PC-9 (cell line): ENCODE data around the gene UNC5CL. TPM values are rescaled to one million over a fixed set of nuclear protein-coding genes. Genes with fewer than 3 reads are reported as not detected.

Experiments used
- BruUV-seq: library from RNA; stranded (reverse); fragments of 400-500 nt; replicated peaks from 2 replicates; lab custom pipeline; 2021; lab: Mats Ljungman, UMichigan
- CTCF ChIA-PET: fragments of 300-600 bp; sonication (Branson Sonifier 250); formaldehyde crosslinking; loops from one replicate; lab custom pipeline; 2022; ENCODE audit warnings: antibody characterized with exemption; lab: Charles Lee
- POLR2A ChIA-PET: fragments of 300-600 bp; sonication (Branson Sonifier 250); formaldehyde crosslinking; loops from one replicate; lab custom pipeline; 2022; ENCODE audit warnings: antibody characterized with exemption; ENCODE audit not compliant: unreplicated experiment; lab: Charles Lee
- DNase-seq, 2 experiments: peaks; one replicate each; pipeline versions ENCODE4 v3.0.0 to v3.0.0-alpha.2; 2015 to 2022; ENCODE audit warnings: mixed read lengths in 1 of 2
- H2AFZ ChIP-seq: fragments of 200-600 bp; sonication (generic); 2 replicates; pipeline ENCODE4 v1.8.1; 2017; ENCODE audit warnings: antibody characterized with exemption
- H3F3A ChIP-seq: fragments of 200-600 bp; sonication (generic); 2 replicates; pipeline ENCODE4 v1.8.1; 2017; ENCODE audit warnings: antibody characterized with exemption, mild to moderate bottlenecking, low read depth; ENCODE audit not compliant: insufficient read depth
- H3K27ac ChIP-seq: fragments of 200-600 bp; sonication (generic); 2 replicates; pipeline ENCODE4 v1.6.1; 2016; ENCODE audit warnings: mixed run types
- H3K27me3 ChIP-seq: fragments of 200-600 bp; sonication (generic); 2 replicates; pipeline ENCODE4 v1.6.1; 2016; ENCODE audit warnings: low read depth, mixed run types; ENCODE audit not compliant: insufficient read depth
- H3K36me3 ChIP-seq: fragments of 200-600 bp; sonication (generic); 2 replicates; pipeline ENCODE4 v1.6.1; 2016; ENCODE audit warnings: low read depth, mixed run types
- H3K4me1 ChIP-seq: fragments of 200-600 bp; sonication (generic); replicated peaks from 2 replicates; pipeline ENCODE4 v1.6.1; 2016; ENCODE audit warnings: mixed run types; ENCODE audit not compliant: insufficient read depth
- H3K4me2 ChIP-seq: fragments of 200-600 bp; sonication (generic); 2 replicates; pipeline ENCODE4 v1.6.1; 2017; ENCODE audit warnings: mixed run types
- H3K4me3 ChIP-seq: fragments of 200-600 bp; sonication (generic); 2 replicates; pipeline ENCODE4 v1.6.1; 2016; ENCODE audit warnings: mixed run types
- H3K79me2 ChIP-seq: fragments of 200-600 bp; sonication (generic); 2 replicates; pipeline ENCODE4 v1.6.1; 2017; ENCODE audit warnings: low read depth, mixed run types
- H3K9me2 ChIP-seq: fragments of 200-600 bp; sonication (generic); 2 replicates; pipeline ENCODE4 v1.8.1; 2017; ENCODE audit warnings: mild to moderate bottlenecking; ENCODE audit not compliant: insufficient read depth
- H3K9me3 ChIP-seq: fragments of 200-600 bp; sonication (generic); 2 replicates; pipeline ENCODE4 v1.8.1; 2016; ENCODE audit warnings: low read depth; ENCODE audit not compliant: insufficient read depth
- H4K20me1 ChIP-seq: fragments of 200-600 bp; sonication (generic); 2 replicates; pipeline ENCODE4 v1.8.1; 2017; ENCODE audit not compliant: insufficient read depth
- CTCF ChIP-seq: fragments of 200-600 bp; sonication (generic); conservative IDR thresholded peaks from 2 replicates; pipeline ENCODE4 v1.6.1; 2017; ENCODE audit warnings: mixed run types, antibody characterized with exemption, mild to moderate bottlenecking, moderate library complexity
- EZH2 ChIP-seq: fragments of 200-600 bp; sonication (generic); IDR thresholded peaks from 2 replicates; pipeline ENCODE4 v1.8.0; 2017; ENCODE audit warnings: antibody characterized with exemption, low read depth
- intact Hi-C: fragments of 100-400 bp; cut with micrococcal nuclease; formaldehyde crosslinking; loops from one replicate; pipeline ENCODE4 v1.10.0; 2022; ENCODE audit not compliant: unreplicated experiment
- total RNA-seq: library from RNA; stranded (reverse); gene quantifications from 2 replicates; pipeline ENCODE4 v1.2.3, GENCODE V29; 2021

Gene UNC5CL
- total RNA-seq, 1 experiment from 2014 or later, result 1.7 TPM

DNA sequence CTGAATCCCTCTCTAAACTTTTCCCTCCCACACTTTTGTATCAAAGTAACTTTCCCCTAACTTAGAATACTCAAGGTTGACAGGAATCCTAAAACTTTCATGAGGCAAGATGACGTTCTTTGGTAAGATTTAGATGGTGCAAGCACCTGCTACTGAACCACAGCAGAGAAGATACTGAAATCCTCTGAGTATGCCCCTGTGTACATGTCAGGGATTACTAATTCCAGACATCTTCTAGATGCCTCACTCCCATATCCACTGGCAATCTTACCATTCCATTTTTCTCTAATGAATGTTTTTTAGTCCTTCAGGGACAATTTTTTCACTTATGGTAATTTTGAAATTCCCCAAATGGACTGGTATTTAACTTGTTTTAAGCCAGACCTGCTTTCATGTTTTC, 23.0 kb upstream of the UNC5CL start:
- H3K4me2 ChIP-seq, result no peak overlapping the region
- no peak overlapping the region for H2AFZ ChIP-seq
- no peak overlapping the region for H3K27ac ChIP-seq
- no peaks in the 10 kb centered on the region; the same call in 1 of the 2 replicates for H3F3A ChIP-seq
- intact Hi-C loops, result loop anchor here (10.0 kb wide), 2 partner anchors 737 to 1687 kb away; no protein-coding TSS in a partner anchor
- no peaks in the 10 kb centered on the region for H3K36me3 ChIP-seq
- H3K9me3 ChIP-seq, result no peaks in the 10 kb centered on the region
- no peaks in the 10 kb centered on the region for H3K4me1 ChIP-seq
- TF ChIP-seq EZH2, result no peak
- no peaks in the 10 kb centered on the region for H3K27me3 ChIP-seq
- no peaks in the 10 kb centered on the region for H3K79me2 ChIP-seq
- 0 out of 2 replicates have a peak, but pooled peaks cover 4% of the 10 kb centered on the region for H4K20me1 ChIP-seq
- ChIA-PET POLR2A (no interaction called here), CTCF (no interaction called here)
- no TSS peak for BruUV-seq
- H3K9me2 ChIP-seq, result no peaks in the 10 kb centered on the region
- H3K4me3 ChIP-seq, result no peak overlapping the region
- DNase-seq, result no peak

- Histone ChIP-seq H3K36me3 (no peaks in the 10 kb centered on the region), H3K4me3 (no peak overlapping the region), H3F3A (no peaks in the 10 kb centered on the region), H4K20me1 (0 out of 2 replicates have a peak, but pooled peaks cover 4% of the 10 kb centered on the region), H2AFZ (no peak overlapping the region), H3K79me2 (no peaks in the 10 kb centered on the region), H3K9me2 (no peaks in the 10 kb centered on the region), H3K4me1 (no peaks in the 10 kb centered on the region), H3K4me2 (no peak overlapping the region), H3K27me3 (no peaks in the 10 kb centered on the region), H3K27ac (no peak overlapping the region), H3K9me3 (no peaks in the 10 kb centered on the region)
- TF ChIP-seq CTCF (no peak), EZH2 (no peak)
- no peak for DNase-seq
- CTCF ChIA-PET, result no interaction called here
- no TSS peak for BruUV-seq
- POLR2A ChIA-PET, result no interaction called here
- intact Hi-C loops, result loop anchor here (10.0 kb wide), 2 partner anchors 736 to 1686 kb away; no protein-coding TSS in a partner anchor
These were observed 22.2 kb upstream of the UNC5CL start for GRCh38 chr6:41061196-41061726.

DNA sequence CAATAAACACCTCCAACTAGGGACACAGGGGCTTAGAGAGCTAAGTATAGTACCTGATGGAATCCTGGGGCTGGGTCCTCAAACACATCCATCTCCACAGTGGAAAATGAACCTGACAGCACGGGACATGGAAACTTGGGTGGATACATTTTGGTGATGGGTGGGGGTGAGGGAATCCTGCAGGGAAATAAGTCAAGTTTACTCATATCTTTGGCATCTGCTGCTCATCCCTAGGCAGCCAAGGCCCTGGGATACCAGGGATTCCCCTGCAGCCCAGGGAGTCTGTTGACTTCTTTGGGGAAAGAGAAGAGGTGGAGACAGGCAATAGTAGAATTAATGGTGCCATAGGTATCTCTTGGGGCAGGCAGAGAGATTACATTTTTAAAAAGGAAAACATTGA, 20.5 kb upstream of the UNC5CL start:
- Histone ChIP-seq H3K4me1 (no peaks in the 10 kb centered on the region), H2AFZ (no peak overlapping the region), H3K27ac (no peak overlapping the region), H3K36me3 (no peaks in the 10 kb centered on the region), H3K27me3 (no peaks in the 10 kb centered on the region), H4K20me1 (0 out of 2 replicates have a peak, but pooled peaks cover 4% of the 10 kb centered on the region), H3K4me3 (no peak overlapping the region), H3K79me2 (no peaks in the 10 kb centered on the region), H3F3A (no peaks in the 10 kb centered on the region), H3K4me2 (no peak overlapping the region), H3K9me2 (no peaks in the 10 kb centered on the region), H3K9me3 (no peaks in the 10 kb centered on the region)
- CTCF ChIA-PET, result no interaction called here
- no TSS peak for BruUV-seq
- POLR2A ChIA-PET, result interaction anchor here (0.7 kb wide), 1 partner anchor 13 kb away, joined by 4 read pairs; the partner anchor contains the start of gene NFYA
- DNase-seq, result no peak
- TF ChIP-seq CTCF (no peak), EZH2 (no peak)
- intact Hi-C loops, result no loop called here
